PC-9 (cell line): ENCODE data around the gene PDE4D. TPM values are rescaled to one million over a fixed set of nuclear protein-coding genes. Genes with fewer than 3 reads are reported as not detected.

Source experiments
- BruUV-seq: library from RNA; stranded (reverse); fragments of 400-500 nt; replicated peaks from 2 replicates; lab custom pipeline; 2021; lab: Mats Ljungman, UMichigan
- CTCF ChIA-PET: fragments of 300-600 bp; sonication (Branson Sonifier 250); formaldehyde crosslinking; loops from one replicate; lab custom pipeline; 2022; ENCODE audit warnings: antibody characterized with exemption; lab: Charles Lee
- POLR2A ChIA-PET: fragments of 300-600 bp; sonication (Branson Sonifier 250); formaldehyde crosslinking; loops from one replicate; lab custom pipeline; 2022; ENCODE audit warnings: antibody characterized with exemption; ENCODE audit not compliant: unreplicated experiment; lab: Charles Lee
- DNase-seq, 2 experiments: peaks; one replicate each; pipeline versions ENCODE4 v3.0.0 to v3.0.0-alpha.2; 2015 to 2022; ENCODE audit warnings: mixed read lengths in 1 of 2
- H2AFZ ChIP-seq: fragments of 200-600 bp; sonication (generic); 2 replicates; pipeline ENCODE4 v1.8.1; 2017; ENCODE audit warnings: antibody characterized with exemption
- H3F3A ChIP-seq: fragments of 200-600 bp; sonication (generic); 2 replicates; pipeline ENCODE4 v1.8.1; 2017; ENCODE audit warnings: antibody characterized with exemption, mild to moderate bottlenecking, low read depth; ENCODE audit not compliant: insufficient read depth
- H3K27ac ChIP-seq: fragments of 200-600 bp; sonication (generic); 2 replicates; pipeline ENCODE4 v1.6.1; 2016; ENCODE audit warnings: mixed run types
- H3K27me3 ChIP-seq: fragments of 200-600 bp; sonication (generic); 2 replicates; pipeline ENCODE4 v1.6.1; 2016; ENCODE audit warnings: low read depth, mixed run types; ENCODE audit not compliant: insufficient read depth
- H3K36me3 ChIP-seq: fragments of 200-600 bp; sonication (generic); 2 replicates; pipeline ENCODE4 v1.6.1; 2016; ENCODE audit warnings: low read depth, mixed run types
- H3K4me1 ChIP-seq: fragments of 200-600 bp; sonication (generic); replicated peaks from 2 replicates; pipeline ENCODE4 v1.6.1; 2016; ENCODE audit warnings: mixed run types; ENCODE audit not compliant: insufficient read depth
- H3K4me2 ChIP-seq: fragments of 200-600 bp; sonication (generic); 2 replicates; pipeline ENCODE4 v1.6.1; 2017; ENCODE audit warnings: mixed run types
- H3K4me3 ChIP-seq: fragments of 200-600 bp; sonication (generic); 2 replicates; pipeline ENCODE4 v1.6.1; 2016; ENCODE audit warnings: mixed run types
- H3K79me2 ChIP-seq: fragments of 200-600 bp; sonication (generic); 2 replicates; pipeline ENCODE4 v1.6.1; 2017; ENCODE audit warnings: low read depth, mixed run types
- H3K9me2 ChIP-seq: fragments of 200-600 bp; sonication (generic); 2 replicates; pipeline ENCODE4 v1.8.1; 2017; ENCODE audit warnings: mild to moderate bottlenecking; ENCODE audit not compliant: insufficient read depth
- H3K9me3 ChIP-seq: fragments of 200-600 bp; sonication (generic); 2 replicates; pipeline ENCODE4 v1.8.1; 2016; ENCODE audit warnings: low read depth; ENCODE audit not compliant: insufficient read depth
- H4K20me1 ChIP-seq: fragments of 200-600 bp; sonication (generic); 2 replicates; pipeline ENCODE4 v1.8.1; 2017; ENCODE audit not compliant: insufficient read depth
- EZH2 ChIP-seq: fragments of 200-600 bp; sonication (generic); IDR thresholded peaks from 2 replicates; pipeline ENCODE4 v1.8.0; 2017; ENCODE audit warnings: antibody characterized with exemption, low read depth
- intact Hi-C: fragments of 100-400 bp; cut with micrococcal nuclease; formaldehyde crosslinking; loops from one replicate; pipeline ENCODE4 v1.10.0; 2022; ENCODE audit not compliant: unreplicated experiment
- total RNA-seq: library from RNA; stranded (reverse); gene quantifications from 2 replicates; pipeline ENCODE4 v1.2.3, GENCODE V29; 2021
- TF ChIP-seq, protein P1 (sequence below): fragments of 200-600 bp; sonication (generic); conservative IDR thresholded peaks from 2 replicates; pipeline ENCODE4 v1.6.1; 2017; ENCODE audit warnings: mixed run types, antibody characterized with exemption, mild to moderate bottlenecking, moderate library complexity

Gene PDE4D
- total RNA-seq, 1 experiment from 2014 or later: 9.8 TPM

DNA sequence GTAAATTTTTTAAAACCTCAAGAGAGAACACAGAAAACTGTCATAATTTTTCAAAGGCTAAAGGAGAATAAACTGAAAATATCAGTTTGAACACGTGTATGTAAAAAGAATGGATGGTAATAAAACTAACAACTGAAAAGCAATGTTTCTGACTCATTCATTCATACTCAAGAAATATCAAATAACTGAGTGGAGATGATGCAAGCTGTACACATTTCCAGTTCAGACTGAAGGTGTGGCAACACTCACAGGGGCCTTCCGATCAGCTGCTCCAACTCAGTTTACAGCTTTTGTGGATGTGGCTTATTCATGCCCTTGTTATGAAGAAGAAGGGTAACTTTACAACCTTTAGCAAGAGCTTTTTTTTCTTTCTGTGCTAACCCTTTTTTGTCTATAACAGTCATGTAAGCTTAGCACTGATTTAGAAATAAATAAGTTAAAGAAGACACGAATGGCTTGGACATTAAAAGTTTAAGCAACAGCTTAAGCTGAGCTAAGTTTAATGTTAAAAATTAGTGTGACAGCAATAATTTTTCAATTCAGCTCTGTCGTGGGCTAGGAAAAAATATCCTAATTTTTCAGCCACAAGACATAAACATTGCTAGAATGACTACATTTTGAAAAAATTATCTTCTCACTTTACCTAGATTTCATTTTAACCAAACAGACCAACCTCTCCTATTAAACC, 857.1 kb downstream of the PDE4D start:
- Histone ChIP-seq H3K4me1 (peaks cover 51% of the 10 kb centered on the region), H3K79me2 (peaks cover 38% of the 10 kb centered on the region), H3F3A (peaks cover 12% of the 10 kb centered on the region), H3K36me3 (no peaks in the 10 kb centered on the region), H3K9me2 (no peaks in the 10 kb centered on the region), H3K27ac (peak overlapping the region; percentile 74), H3K27me3 (no peaks in the 10 kb centered on the region), H3K9me3 (no peaks in the 10 kb centered on the region), H4K20me1 (no peaks in the 10 kb centered on the region), H3K4me2 (peak overlapping the region; percentile 74), H3K4me3 (peak overlapping the region; percentile 97; the same call in 1 of the 2 replicates), H2AFZ (no peak overlapping the region)
- ChIA-PET POLR2A (interaction anchor here (0.5 to 0.7 kb wide), 3 partner anchors 8 to 1300 kb away, joined by 3 to 4 read pairs (median 4); no protein-coding TSS in a partner anchor), CTCF (interaction anchor here (0.6 to 1.2 kb wide), 2 partner anchors 19 to 126 kb away, joined by 3 read pairs; no protein-coding TSS in a partner anchor)
- DNase-seq: peak; percentile 39 to 91
- intact Hi-C loops: no loop called here
- no TSS peak for BruUV-seq
- TF ChIP-seq, protein P1, sequence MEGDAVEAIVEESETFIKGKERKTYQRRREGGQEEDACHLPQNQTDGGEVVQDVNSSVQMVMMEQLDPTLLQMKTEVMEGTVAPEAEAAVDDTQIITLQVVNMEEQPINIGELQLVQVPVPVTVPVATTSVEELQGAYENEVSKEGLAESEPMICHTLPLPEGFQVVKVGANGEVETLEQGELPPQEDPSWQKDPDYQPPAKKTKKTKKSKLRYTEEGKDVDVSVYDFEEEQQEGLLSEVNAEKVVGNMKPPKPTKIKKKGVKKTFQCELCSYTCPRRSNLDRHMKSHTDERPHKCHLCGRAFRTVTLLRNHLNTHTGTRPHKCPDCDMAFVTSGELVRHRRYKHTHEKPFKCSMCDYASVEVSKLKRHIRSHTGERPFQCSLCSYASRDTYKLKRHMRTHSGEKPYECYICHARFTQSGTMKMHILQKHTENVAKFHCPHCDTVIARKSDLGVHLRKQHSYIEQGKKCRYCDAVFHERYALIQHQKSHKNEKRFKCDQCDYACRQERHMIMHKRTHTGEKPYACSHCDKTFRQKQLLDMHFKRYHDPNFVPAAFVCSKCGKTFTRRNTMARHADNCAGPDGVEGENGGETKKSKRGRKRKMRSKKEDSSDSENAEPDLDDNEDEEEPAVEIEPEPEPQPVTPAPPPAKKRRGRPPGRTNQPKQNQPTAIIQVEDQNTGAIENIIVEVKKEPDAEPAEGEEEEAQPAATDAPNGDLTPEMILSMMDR: no peak
- no peak for TF ChIP-seq EZH2

DNA sequence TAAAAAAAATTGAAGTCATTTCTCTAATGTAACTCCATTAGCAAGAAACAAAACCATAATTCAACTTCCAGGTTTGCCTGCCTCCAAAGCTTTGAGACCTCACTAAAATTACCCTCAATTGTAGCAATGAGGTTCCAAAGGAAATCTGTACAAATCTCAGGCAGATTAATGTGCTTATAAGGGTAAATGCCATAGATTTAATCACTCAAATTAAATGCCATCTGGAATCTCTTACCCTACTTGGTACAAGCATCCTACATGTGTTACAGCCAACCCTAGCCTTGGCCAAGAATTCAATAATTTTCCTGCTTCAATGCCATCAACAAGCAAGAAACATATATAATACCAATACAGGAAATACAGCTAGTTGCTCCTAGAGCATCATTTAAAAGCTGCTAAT, 857.8 kb downstream of the PDE4D start:
- Histone ChIP-seq H3K4me1 (peaks cover 47% of the 10 kb centered on the region), H3K36me3 (no peaks in the 10 kb centered on the region), H3K9me2 (no peaks in the 10 kb centered on the region), H3K27ac (peak overlapping the region; percentile 74), H2AFZ (no peak overlapping the region), H3K79me2 (peaks cover 38% of the 10 kb centered on the region), H3K9me3 (no peaks in the 10 kb centered on the region), H3K27me3 (no peaks in the 10 kb centered on the region), H3F3A (peaks cover 6% of the 10 kb centered on the region), H3K4me3 (peak overlapping the region; percentile 8; the same call in 1 of the 2 replicates), H4K20me1 (no peaks in the 10 kb centered on the region), H3K4me2 (peak overlapping the region; percentile 74)
- intact Hi-C loops: no loop called here
- no peak for TF ChIP-seq EZH2
- POLR2A ChIA-PET: interaction anchor here (0.7 kb wide), 1 partner anchor 188 kb away, joined by 4 read pairs; no protein-coding TSS in a partner anchor
- BruUV-seq: no TSS peak
- no peak for DNase-seq
- CTCF ChIA-PET: interaction anchor here (1.6 kb wide), 1 partner anchor 139 kb away, joined by 4 read pairs; no protein-coding TSS in a partner anchor

DNA sequence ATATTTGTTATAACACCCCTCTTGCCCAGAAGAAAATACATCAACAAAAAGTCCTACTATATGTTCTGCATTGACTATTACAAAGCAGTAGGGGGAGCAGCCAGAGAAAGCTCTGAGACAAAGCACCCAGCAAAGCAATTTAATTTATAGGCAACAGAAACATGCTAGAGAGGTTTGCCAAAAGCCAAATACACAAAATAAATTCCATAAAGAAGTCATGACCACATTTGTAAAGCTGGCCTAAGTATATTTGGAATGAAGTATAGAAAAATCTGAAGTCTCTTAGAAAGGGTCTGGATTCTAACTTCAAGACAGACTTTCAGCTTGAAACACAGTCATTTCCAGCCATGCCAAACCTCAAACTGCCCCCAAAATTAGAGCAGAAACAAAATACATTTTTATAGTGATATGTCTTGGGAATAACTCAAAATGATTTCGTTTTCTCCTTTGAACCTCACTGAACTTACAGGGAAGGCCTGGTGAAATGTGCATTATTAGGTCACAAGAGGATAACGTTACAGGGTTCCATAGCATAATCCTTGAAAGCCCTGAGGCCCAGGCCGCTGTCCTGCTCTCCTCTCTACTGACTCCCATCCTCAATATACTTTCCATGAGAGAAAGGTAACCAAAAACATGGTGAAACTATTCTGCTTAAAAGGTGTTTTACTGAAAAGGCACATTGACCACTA, 858.9 kb downstream of the PDE4D start:
- POLR2A ChIA-PET: interaction anchor here (0.7 kb wide), 1 partner anchor 215 kb away, joined by 4 read pairs; no protein-coding TSS in a partner anchor
- peak overlapping the region; percentile 74; the same call in 1 of the 2 replicates for H3K27ac ChIP-seq

More for the DNA sequence above, 858.9 kb downstream of the PDE4D start:
- Histone ChIP-seq H2AFZ (no peak overlapping the region), H3K4me2 (0 out of 2 replicates have a peak overlapping the region, but pooled peaks have one; percentile 74), H3K79me2 (peaks cover 38% of the 10 kb centered on the region), H4K20me1 (no peaks in the 10 kb centered on the region), H3K36me3 (peaks cover 2% of the 10 kb centered on the region; the same call in 1 of the 2 replicates), H3K9me2 (no peaks in the 10 kb centered on the region), H3K27me3 (no peaks in the 10 kb centered on the region), H3K9me3 (no peaks in the 10 kb centered on the region), H3K4me3 (no peak overlapping the region), H3F3A (peaks cover 4% of the 10 kb centered on the region), H3K4me1 (peaks cover 39% of the 10 kb centered on the region)
- CTCF ChIA-PET: interaction anchor here (0.6 to 1.6 kb wide), 4 partner anchors 90 to 555 kb away, joined by 3 to 4 read pairs (median 3); no protein-coding TSS in a partner anchor
- no peak for DNase-seq
- intact Hi-C loops: loop anchor here (1.0 kb wide), 1 partner anchor 140 kb away; no protein-coding TSS in a partner anchor
- TF ChIP-seq EZH2: no peak
- TF ChIP-seq, protein P1: peak; percentile 76
- BruUV-seq: no TSS peak
